K562 (cell line): ENCODE measurements around the gene LRP10. TPM values are rescaled to one million over a fixed set of nuclear protein-coding genes. Genes with fewer than 3 reads are reported as not detected.

Source experiments
- CBFA2T2 ChIP-seq: fragments of 450-650 bp; conservative IDR thresholded peaks from 2 replicates; pipeline ENCODE4 v1.6.1; 2017; ENCODE audit warnings: mild to moderate bottlenecking
- CCAR2 ChIP-seq: fragments of 200-400 bp; formaldehyde crosslinking; IDR thresholded peaks from 2 replicates; pipeline ENCODE4 v1.6.1; 2017; ENCODE audit warnings: mild to moderate bottlenecking, low read depth, low read length
- KLF6 ChIP-seq: fragments of 250-450 bp; sonication (Bioruptor Pico); IDR thresholded peaks from 2 replicates; pipeline ENCODE4 v1.4.0; 2020; ENCODE audit warnings: mild to moderate bottlenecking, moderate library complexity, borderline replicate concordance
- LARP7 ChIP-seq: fragments of 450-650 bp; IDR thresholded peaks from 2 replicates; pipeline ENCODE4 v1.6.1; 2016
- MAFF ChIP-seq: IDR thresholded peaks from 2 replicates; pipeline ENCODE4 v1.6.1; 2012; ENCODE audit warnings: low read length, improper control_type of control experiment
- TEAD4 ChIP-seq, 2 experiments: sonication (generic) in 1 of 2; formaldehyde crosslinking in 1 of 2; IDR thresholded peaks; 2 replicates each; pipeline versions ENCODE4 v1.6.1 to v1.8.0; 2012 to 2022; ENCODE audit warnings: borderline replicate concordance in 1 of 2, inconsistent platforms in 1 of 2, low read length in 1 of 2, mild to moderate bottlenecking in 1 of 2, missing genetic modification reagents in 1 of 2
- U2AF1 ChIP-seq: fragments of 200-400 bp; formaldehyde crosslinking; optimal IDR thresholded peaks from 2 replicates; pipeline ENCODE3; 2017; ENCODE audit warnings: mild to moderate bottlenecking, low read depth, low read length, moderate library complexity
- ZNF134 ChIP-seq: fragments of 250-450 bp; sonication (Bioruptor Pico); conservative IDR thresholded peaks from 2 replicates; pipeline ENCODE4 v1.4.0; 2020
- ZNF76 ChIP-seq: fragments of 250-450 bp; sonication (Bioruptor Pico); IDR thresholded peaks from 2 replicates; pipeline ENCODE4 v1.4.0; 2020; ENCODE audit warnings: mild to moderate bottlenecking, moderate library complexity, borderline replicate concordance
- ZSCAN29 ChIP-seq: fragments of 450-650 bp; IDR thresholded peaks from 2 replicates; pipeline ENCODE4 v1.6.1; 2017
- polyA plus RNA-seq, 8 experiments: library from polyadenylated mRNA; depleted of rRNA in 4 of 8; stranded (reverse) in 5 of 8; unstranded in 3 of 8; fragments of >200 nt; fragmentation: Nextera tagmentation in 2 of 8; fragmentation: Illumina TruSeq in 1 of 8; extraction: Ambion mirVana in 2 of 8; extraction: Trizol in 1 of 8; gene quantifications; 2 replicates each; pipeline versions ENCODE4 v1.2.1 to v1.2.3, GENCODE V29; 2011 to 2014; ENCODE audit warnings: inconsistent platforms in 1 of 8, missing spikeins in 1 of 8
- total RNA-seq, 7 experiments: library from RNA; depleted of rRNA in 6 of 7; stranded (reverse); fragments of >200 nt in 6 of 7; fragmentation: Illumina TruSeq in 2 of 7; extraction: Trizol in 2 of 7; gene quantifications; 2 replicates each; pipeline versions ENCODE4 v1.2.1 to v1.2.3, GENCODE V29; 2011 to 2021; ENCODE audit warnings: low replicate concordance in 1 of 7
- TF ChIP-seq, protein P1 (sequence below), 2 experiments: fragments of 450-650 bp in 1 of 2; sonication (generic) in 1 of 2; formaldehyde crosslinking in 1 of 2; IDR thresholded peaks; 2 replicates each; pipeline versions ENCODE4 v1.7.1 to v1.9.0; 2016 to 2022; ENCODE audit warnings: inconsistent platforms in 1 of 2, mild to moderate bottlenecking in 1 of 2, missing genetic modification reagents in 1 of 2
- TF ChIP-seq, protein P2 (sequence below): sonication (generic); formaldehyde crosslinking; IDR thresholded peaks from 2 replicates; pipeline ENCODE4 v1.8.0; 2022; ENCODE audit warnings: mild to moderate bottlenecking, missing genetic modification reagents

Gene LRP10
- total and polyA plus RNA-seq, 9 of the 15 experiments (the other 6 are each of a cell fraction or from before 2014, with no cell fraction given) = 1.3 to 45.5 (median 10.9) TPM

GRCh38 chr14:22872033-22872832, 693 bp downstream of the LRP10 start (continued):
- 0 out of 2 replicates have a peak, but pooled peaks have one; percentile 25 for TF ChIP-seq ZNF134 (CRISPR knock-in tag)
- peak; percentile 8; the same call in 1 of the 2 replicates for TF ChIP-seq MAFF
- TF ChIP-seq TEAD4 (IDR thresholded peaks at IDR 0.05; ENCODE audit: low read length) = peak; percentile 31
- no peak for TF ChIP-seq TEAD4 (CRISPR knock-in tag; IDR thresholded peaks at IDR 0.05; ENCODE audit: borderline replicate concordance)
- TF ChIP-seq, protein P1, sequence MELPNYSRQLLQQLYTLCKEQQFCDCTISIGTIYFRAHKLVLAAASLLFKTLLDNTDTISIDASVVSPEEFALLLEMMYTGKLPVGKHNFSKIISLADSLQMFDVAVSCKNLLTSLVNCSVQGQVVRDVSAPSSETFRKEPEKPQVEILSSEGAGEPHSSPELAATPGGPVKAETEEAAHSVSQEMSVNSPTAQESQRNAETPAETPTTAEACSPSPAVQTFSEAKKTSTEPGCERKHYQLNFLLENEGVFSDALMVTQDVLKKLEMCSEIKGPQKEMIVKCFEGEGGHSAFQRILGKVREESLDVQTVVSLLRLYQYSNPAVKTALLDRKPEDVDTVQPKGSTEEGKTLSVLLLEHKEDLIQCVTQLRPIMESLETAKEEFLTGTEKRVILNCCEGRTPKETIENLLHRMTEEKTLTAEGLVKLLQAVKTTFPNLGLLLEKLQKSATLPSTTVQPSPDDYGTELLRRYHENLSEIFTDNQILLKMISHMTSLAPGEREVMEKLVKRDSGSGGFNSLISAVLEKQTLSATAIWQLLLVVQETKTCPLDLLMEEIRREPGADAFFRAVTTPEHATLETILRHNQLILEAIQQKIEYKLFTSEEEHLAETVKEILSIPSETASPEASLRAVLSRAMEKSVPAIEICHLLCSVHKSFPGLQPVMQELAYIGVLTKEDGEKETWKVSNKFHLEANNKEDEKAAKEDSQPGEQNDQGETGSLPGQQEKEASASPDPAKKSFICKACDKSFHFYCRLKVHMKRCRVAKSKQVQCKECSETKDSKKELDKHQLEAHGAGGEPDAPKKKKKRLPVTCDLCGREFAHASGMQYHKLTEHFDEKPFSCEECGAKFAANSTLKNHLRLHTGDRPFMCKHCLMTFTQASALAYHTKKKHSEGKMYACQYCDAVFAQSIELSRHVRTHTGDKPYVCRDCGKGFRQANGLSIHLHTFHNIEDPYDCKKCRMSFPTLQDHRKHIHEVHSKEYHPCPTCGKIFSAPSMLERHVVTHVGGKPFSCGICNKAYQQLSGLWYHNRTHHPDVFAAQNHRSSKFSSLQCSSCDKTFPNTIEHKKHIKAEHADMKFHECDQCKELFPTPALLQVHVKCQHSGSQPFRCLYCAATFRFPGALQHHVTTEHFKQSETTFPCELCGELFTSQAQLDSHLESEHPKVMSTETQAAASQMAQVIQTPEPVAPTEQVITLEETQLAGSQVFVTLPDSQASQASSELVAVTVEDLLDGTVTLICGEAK (IDR thresholded peaks at IDR 0.05) = peak; percentile 49
- TF ChIP-seq, protein P1 (CRISPR knock-in tag; IDR thresholded peaks at IDR 0.05) = no peak
- TF ChIP-seq CBFA2T2 = no peak
- TF ChIP-seq CCAR2 = no peak
- no peak for TF ChIP-seq KLF6 (CRISPR knock-in tag)
- TF ChIP-seq U2AF1 = peak; percentile 12
- TF ChIP-seq, protein P2, sequence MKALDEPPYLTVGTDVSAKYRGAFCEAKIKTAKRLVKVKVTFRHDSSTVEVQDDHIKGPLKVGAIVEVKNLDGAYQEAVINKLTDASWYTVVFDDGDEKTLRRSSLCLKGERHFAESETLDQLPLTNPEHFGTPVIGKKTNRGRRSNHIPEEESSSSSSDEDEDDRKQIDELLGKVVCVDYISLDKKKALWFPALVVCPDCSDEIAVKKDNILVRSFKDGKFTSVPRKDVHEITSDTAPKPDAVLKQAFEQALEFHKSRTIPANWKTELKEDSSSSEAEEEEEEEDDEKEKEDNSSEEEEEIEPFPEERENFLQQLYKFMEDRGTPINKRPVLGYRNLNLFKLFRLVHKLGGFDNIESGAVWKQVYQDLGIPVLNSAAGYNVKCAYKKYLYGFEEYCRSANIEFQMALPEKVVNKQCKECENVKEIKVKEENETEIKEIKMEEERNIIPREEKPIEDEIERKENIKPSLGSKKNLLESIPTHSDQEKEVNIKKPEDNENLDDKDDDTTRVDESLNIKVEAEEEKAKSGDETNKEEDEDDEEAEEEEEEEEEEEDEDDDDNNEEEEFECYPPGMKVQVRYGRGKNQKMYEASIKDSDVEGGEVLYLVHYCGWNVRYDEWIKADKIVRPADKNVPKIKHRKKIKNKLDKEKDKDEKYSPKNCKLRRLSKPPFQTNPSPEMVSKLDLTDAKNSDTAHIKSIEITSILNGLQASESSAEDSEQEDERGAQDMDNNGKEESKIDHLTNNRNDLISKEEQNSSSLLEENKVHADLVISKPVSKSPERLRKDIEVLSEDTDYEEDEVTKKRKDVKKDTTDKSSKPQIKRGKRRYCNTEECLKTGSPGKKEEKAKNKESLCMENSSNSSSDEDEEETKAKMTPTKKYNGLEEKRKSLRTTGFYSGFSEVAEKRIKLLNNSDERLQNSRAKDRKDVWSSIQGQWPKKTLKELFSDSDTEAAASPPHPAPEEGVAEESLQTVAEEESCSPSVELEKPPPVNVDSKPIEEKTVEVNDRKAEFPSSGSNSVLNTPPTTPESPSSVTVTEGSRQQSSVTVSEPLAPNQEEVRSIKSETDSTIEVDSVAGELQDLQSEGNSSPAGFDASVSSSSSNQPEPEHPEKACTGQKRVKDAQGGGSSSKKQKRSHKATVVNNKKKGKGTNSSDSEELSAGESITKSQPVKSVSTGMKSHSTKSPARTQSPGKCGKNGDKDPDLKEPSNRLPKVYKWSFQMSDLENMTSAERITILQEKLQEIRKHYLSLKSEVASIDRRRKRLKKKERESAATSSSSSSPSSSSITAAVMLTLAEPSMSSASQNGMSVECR (CRISPR knock-in tag) = peak; percentile 11
- TF ChIP-seq LARP7 = 0 out of 2 replicates have a peak, but pooled peaks have one; percentile 34
- peak; percentile 57; the same call in 1 of the 2 replicates for TF ChIP-seq ZSCAN29
- no peak for TF ChIP-seq ZNF76 (CRISPR knock-in tag)
